ENCODE measurements around the gene SLC17A1.

DNA sequence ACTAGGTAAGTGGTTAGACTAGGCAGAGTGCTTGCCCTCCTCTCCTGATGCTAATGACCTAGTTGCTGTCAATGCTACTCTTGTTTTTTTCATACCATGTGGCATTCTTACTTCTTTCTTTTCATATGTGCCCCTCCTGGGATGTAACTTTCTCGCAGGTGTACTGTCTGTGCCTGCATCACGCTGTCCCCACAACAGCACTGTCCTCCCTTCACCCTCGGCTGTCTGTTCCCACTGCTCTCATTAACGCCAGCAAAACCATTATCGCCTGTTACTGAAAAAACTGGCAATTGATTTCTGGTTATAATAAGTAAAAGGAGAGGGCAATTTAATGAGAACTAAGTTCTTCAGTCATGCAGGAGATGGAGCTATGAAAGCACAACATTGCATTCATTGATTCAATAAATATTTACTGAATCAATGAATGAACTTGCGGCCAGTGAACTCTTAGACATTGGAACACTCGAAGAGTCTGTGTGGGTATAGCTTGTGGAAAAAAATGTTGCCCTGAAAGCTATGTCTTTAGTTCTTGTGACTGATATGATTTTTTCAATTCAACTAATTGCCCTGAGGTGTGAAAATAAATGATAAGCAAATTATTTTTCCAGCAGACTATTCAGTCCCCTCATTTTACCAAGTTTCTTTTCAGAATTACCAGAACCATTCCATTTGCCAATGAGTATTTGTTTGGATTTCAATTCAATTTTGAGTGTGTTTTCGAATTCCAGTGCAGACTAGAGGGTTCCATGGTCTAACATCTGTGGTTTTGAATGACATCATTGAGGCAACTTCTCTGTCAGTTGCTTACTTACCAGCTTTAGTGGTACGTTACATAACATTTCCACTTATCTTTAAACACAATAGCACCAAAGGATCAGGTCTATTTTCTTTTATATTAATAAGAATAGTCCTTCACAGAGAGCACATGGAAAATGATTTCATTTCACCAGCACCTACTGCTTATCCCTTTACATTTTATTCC is 75.2 kb downstream of the SLC17A1 start:
- TF ChIP-seq, protein P1, sequence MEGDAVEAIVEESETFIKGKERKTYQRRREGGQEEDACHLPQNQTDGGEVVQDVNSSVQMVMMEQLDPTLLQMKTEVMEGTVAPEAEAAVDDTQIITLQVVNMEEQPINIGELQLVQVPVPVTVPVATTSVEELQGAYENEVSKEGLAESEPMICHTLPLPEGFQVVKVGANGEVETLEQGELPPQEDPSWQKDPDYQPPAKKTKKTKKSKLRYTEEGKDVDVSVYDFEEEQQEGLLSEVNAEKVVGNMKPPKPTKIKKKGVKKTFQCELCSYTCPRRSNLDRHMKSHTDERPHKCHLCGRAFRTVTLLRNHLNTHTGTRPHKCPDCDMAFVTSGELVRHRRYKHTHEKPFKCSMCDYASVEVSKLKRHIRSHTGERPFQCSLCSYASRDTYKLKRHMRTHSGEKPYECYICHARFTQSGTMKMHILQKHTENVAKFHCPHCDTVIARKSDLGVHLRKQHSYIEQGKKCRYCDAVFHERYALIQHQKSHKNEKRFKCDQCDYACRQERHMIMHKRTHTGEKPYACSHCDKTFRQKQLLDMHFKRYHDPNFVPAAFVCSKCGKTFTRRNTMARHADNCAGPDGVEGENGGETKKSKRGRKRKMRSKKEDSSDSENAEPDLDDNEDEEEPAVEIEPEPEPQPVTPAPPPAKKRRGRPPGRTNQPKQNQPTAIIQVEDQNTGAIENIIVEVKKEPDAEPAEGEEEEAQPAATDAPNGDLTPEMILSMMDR (IDR thresholded peaks at IDR 0.05): no peak
- no peak for TF ChIP-seq POLR2A (IDR thresholded peaks at IDR 0.05)
